HG03066 (cell line): ENCODE data around the gene GPR158.

Source experiments
- ATAC-seq: cut with Tn5 transposase; IDR thresholded peaks from one replicate; pipeline ENCODE4 v1.9.1; 2021; ENCODE audit warnings: low read depth; ENCODE audit not compliant: unreplicated experiment

The GPR158 gene

DNA sequence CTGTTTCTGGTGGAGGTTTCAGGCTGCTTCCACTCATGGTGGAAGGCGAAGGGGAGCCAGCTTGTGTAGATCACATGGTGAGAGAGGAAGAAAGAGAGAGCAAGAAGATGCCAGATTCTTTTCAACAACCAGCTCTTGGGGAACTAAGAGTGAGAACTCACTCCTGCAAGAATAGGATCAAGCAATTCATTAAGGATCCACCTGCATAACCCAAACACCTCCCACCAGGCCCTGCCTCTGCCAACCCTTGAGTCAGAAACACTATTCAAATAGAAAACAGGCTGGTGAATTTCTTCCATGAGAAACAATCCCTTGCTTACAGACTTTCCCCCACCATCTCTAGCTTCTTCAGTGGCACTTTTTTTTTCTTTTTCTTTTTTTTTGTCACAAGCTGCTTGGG, 317.2 kb downstream of the GPR158 start:
- ATAC-seq: no peak

DNA sequence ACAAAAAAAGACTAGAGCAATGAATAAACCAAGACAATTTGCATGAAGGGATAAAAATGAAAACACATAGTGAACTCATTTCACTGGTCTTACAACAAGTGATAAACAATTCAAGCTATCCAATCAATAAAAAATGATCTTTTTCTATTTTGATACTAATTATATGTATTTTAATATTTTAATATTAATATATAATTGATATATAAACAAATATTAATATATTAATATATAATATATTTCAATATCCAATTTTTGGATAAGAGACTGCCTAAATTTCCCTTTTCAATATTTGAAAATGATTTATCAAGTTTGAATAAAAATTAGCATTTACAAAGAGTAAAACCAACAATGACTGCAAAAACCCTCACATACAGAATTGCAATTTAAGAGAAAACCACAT, 317.9 kb downstream of the GPR158 start:
- ATAC-seq: no peak

DNA sequence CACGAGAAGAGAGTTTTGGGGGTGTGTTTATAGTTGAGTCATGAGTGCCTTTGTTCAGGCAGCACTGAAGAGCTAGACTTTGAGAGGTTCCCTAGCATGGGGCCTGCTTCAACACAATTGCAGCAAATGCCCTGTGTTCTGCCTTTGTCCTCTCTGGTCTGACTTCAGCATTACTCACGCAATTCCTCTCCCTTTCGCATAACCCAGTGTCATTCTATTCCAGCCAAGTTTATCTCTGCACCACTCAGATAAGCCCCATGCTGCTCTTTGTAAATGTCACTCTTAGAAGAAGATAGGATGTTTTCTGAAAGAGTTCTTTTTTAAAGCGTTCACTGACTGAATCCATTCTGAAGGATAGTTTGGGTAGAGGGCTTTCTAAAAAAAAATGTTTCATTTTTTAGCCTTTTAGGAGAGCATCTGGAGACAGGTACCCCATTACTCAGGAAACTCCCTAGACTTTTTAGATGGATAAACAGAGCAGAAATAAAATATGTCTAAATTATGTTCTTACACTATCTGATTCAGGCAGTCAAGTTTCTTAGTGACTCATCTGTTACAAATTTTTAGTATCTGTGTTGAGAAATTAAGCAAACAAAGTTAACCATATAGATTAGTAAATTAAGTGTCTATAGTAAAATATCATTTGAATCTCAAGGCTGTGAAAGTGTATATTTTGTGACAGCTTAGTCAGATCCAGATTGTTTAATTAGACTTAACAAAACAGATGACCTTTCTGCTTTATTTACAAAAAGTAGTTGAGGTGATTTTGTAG, 318.5 kb downstream of the GPR158 start:
- no peak for ATAC-seq

DNA sequence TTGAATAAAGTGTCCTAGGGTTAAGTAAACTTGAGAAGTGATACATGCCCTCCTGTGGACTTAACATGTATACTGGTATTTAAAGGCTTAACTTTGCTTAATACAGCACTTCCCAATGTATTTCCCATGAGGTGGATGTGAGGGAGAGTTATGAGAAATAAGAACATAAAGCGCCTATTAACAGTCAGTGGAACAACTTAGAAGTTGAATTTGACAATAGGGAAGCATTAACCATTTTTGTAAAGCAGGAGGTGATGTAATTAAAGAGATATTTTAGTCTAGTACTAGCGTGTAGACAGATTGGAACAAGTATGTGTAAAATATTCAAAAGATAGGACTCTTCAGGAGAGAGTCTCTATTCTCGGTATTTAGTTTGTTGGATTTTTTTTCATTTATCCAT, 322.4 kb downstream of the GPR158 start:
- no peak for ATAC-seq

DNA sequence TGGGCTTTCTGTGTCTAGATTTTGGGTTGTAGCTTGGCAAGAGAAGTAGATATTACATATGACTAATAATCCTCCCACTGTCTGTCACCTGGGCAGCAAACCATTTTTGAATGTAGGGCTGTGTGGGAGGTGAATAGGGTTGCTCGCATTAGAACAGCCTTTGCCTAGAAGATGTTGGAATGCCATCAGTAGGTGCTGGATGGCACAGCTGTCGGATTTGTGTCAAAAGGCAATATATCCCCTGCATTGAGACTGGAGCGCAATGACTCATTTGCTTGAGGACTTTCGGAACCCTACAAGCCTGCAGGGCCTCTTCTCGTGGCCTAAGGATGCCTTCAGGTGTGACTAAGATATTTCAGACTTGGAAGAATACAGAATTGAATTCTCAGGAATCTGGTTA, 323.8 kb downstream of the GPR158 start:
- no peak for ATAC-seq

DNA sequence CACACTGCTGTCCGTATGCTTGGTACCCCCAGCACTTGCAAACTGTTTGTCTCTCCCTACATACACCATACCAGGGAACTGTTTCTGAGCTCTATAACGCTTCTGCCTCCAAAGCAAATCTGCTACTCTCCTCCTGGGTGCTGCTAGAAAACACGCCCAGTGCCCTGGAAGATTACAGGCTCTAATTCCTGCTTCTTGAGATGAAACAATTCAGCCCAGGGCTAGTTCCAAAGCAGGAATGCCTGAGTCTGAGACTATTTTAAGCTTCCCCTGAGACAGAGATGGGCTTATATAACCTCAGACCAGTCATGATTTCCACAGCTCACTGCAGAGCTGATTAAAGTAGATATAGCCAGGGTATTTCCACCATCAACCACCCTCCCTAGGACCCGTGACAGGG, 327.1 kb downstream of the GPR158 start:
- ATAC-seq: no peak

DNA sequence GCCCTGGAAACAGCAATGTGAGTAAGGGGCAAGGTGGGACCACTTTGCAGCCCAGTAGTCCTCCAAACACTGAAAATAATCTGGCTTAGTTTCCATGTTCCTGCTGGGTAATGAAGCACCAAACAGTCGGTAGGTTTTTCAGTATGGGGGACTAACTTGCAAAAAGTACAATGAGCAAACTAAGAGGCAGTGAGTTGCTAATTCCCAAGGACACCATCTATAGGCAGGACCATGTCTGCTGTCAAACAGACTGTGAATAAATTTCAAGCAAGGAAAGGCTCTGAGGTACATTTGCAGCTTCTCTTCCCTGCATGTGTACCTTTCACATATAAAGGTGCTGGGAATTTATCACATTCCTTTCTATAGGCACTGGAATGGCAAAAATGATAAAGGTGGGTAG, 327.7 kb downstream of the GPR158 start:
- ATAC-seq: no peak

DNA sequence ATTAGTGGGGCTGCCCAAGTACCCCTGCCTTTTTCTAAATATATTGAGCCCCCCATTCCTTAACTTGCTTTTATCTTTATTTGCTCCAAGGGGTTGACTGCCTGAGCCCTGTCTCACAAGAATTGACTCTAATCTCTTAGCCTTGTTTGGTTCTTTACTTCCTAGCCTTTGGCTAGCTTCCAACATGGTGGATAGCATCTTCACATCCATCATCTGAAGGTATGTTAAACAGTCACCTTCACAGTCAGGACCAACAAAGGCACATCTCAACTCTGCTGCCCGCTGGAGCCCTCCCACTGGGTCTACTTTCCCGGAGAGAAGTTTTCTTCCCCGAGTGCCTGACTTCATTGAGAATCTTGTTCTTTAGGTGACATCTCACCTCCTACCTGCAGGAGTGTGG, 329.5 kb downstream of the GPR158 start:
- no peak for ATAC-seq

DNA sequence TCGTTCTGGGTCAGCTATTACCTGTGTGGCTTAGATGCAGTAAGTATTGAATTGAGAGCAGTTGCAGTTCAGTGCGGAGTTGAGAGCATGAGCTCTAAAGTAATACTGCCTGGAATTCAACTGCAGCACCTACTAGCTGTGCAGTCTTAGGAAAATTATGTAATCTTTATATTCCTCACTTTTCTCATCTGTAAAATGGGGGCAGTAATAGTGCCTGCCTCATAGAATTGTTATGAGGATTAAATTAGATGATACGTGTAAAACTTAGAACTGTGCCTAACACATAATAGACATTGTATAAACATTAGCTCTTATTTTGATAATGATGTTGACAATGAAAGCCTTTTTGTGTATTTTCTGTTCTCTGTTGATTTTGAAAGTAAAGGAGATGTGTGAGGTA, 330.0 kb downstream of the GPR158 start:
- ATAC-seq: no peak

DNA sequence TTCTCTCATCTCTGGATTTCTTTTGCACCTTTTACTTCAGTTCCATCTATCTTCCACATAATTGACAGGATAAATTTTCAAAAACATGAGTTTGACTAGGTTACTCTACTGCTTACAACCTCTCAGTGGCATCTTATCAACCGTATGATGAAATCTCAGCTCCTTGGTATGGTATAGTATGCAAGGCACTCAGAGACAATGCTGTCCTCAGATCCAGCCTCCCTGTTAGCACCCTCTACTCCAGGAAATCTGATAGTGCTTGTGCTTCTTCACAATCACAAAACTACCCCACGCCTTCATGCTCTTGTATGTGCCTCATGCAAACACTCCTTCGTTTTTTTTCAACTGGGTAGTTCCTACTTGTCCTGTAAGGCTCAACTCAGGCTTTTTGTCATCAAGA, 330.7 kb downstream of the GPR158 start:
- no peak for ATAC-seq

DNA sequence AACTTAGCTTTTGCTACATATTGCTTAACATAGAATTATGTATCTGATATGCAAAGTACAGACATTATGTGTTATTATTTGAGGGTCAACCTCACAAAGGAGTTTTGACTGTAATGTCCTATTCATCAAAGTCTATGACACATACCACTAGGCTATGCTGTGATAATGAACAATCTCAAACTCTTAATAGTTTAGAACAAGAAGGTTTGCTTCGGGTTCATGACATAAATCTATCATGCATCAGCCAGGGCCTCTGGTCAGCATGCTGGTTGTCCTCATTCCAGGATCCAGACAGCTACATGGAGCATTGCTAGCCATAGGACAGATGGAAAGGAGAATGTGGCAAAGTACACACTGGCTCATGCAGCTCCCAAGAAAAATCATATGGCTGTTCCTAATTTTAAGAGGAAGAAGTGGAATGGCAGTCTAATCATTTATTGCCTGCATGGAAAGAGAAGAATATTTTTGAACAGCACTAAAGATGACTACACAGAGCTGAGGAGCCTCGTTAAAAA, 332.1 kb downstream of the GPR158 start:
- no peak for ATAC-seq

DNA sequence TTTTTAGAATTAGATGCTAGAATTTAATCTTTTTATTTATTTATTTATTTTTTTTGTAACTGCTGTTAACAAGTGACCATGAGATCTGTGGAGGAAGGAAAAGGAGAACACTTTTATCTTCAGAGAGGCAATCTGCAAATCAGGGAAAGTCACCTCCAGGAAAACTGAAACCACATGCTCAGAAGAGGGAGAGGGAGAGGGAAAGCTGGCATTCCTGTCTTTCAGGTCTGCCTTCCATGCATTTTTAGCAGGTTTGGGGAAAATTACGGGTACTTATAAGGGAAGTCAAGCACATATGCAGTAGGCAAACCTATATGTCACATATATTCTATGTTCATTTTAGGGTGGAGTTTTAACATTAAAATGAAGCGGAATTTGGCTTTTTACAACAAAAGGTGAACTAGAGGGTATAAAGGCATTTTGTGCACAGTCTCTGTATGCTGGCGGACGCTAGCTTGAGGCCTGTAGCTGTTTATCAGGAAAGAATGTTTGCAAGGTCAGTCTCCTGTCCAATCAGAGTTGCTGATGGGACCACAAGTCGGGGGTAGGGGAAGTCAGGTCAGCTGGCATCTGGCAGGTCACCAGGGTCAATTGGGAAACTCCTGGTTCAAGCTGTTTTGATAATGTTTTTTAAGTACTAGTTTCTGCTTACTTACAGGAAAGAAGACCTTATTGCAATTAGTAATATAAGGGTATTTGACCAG, 333.5 kb downstream of the GPR158 start:
- no peak for ATAC-seq

DNA sequence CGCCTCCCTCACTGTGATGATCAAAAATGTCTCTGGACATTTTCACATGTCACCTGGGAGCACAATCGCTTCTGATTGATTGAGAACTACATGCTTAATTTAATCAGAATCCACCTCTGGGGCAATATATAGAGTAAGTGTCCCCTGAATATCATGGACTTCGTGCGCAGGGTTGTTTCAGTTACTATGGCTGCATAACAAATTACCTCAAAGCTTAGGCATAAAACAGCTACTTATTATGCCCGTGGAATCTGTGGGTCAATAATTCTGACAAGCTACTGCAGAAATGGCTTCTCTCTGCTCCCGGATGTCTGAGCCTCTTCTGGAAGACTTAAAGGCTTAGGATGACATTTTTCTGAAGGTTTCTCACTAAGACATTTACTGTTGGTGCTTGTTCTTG, 334.4 kb downstream of the GPR158 start:
- no peak for ATAC-seq

DNA sequence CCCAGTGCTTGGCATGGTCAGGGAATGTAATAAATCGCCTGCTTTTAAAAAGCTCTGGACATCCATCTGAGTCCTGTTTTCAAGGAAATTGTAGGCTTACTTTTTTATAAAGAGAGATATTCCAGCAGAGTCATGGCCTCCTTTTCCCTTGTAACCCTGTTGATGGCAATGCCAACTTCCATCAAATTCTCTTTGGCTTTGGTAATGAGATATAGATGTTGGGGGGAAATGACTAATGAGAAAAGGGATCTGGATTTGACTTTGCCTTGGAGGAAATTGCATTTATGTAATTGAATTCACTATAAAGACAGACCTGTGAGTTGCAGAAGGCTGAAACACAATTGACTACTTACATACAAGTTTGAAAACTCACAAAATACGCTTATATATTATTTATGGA, 347.5 kb downstream of the GPR158 start:
- ATAC-seq: no peak

DNA sequence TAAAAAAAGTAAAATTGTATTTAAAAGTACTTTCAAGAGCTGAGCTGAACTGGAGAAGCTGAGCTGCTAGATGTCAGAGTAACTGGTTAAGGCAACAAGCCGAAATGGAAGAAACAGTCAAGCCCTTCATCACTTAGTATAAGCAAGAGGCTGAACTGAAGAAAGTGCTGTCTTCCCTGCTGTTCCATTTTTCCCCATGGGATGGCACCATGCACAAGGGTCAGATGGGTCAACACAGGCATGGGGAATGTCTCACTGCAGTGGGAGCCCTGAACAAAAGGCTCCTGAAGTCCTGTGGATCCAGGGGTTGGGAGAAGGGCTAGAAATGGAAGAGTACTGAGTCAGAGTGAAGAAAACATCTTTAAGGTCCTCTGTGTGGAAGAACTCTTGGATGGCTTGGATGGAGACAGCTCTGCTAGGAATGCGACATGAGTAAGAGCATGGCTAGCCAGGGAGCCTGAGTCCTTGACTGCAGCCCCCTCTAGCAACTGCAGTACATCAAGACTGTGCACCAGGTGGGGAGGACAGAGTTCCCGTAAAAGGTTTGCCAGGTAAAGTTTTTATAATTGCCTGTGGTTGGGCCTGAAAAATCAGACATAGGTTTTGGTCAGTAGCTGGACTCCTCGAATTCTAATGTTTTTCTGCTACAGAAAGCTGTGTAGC, 348.3 kb downstream of the GPR158 start:
- no peak for ATAC-seq

DNA sequence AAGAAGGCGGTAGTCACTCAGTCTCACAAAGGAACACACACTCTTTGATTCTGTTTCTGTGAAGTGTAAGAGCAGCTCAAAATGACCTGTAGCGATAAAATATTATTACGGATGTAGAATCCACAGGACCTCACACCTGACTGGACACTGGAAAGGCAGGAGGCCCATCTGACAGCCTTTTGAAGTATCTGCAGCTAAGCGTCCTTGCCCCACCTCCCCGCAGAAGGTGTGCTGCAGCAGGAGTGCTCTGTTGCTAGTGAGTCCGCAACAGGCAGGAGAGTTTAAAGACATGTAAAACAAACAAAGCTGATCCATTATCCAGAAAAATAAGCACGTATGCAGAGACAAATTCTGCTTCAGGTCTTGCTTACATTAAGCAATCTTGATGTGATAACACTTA, 355.5 kb downstream of the GPR158 start:
- ATAC-seq: no peak

DNA sequence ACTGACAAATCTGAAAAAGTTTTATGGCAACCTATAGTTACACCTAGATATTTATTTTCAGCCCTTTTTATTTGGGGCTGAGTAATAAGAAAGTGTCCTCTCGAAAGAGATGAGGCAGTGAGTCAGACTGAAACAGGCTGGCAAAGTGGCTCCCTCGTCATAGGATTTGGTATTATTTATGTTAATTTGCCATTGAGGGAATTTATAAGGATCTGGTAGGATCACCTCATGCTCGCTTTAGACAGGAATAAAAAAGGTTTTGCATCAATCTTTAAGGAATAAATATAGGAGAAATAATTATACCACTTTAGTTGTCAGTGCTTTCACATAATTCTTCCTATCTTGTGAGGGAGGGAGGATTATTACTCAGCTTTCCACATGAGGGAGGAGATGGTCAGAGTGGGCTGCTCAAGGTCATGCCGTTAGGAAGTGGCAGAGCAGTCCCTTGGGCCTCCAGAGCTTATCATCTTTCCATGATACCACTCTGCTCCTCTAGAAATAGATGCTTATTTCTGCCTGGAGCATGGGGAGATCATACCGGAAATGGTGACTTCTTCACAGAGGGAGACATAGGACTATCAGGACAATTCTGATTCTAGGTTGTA, 356.8 kb downstream of the GPR158 start:
- ATAC-seq: no peak

DNA sequence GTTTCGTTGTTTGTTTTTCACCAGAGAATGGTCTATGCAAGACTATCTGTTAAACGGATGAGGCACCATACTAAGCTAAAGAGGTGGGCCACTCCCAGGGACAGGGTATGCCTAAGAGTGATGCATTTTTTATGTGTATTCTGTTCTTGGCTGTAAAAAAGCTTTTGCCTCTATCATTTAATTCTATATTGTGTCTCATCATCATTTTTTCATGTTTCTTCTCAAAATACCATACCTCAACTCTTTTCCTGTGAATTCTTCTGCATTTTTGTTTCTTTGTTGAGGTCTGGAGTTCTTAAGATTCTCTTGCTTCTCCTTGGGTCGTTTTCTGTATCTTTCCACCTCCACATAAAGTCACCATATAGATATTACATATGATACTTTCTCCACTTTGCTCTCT, 357.4 kb downstream of the GPR158 start:
- no peak for ATAC-seq

DNA sequence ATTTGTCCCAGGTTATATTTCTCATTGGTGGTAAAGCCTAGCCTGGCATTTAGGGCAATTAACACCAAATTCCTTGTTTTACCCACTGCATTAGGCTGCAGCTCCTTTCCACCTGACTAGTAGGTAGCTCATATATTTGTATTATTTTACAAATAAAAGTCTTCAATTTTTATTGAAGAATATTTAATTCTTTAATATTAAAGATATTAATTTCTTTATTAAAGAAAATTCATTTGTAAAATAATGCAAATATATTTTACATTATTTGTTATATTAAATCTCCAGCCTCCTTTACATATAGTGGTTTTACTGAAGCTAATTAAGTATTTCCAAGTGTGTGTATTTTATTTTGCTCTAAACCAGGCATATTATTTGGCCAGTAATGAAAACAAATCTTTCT, 361.2 kb downstream of the GPR158 start:
- no peak for ATAC-seq

DNA sequence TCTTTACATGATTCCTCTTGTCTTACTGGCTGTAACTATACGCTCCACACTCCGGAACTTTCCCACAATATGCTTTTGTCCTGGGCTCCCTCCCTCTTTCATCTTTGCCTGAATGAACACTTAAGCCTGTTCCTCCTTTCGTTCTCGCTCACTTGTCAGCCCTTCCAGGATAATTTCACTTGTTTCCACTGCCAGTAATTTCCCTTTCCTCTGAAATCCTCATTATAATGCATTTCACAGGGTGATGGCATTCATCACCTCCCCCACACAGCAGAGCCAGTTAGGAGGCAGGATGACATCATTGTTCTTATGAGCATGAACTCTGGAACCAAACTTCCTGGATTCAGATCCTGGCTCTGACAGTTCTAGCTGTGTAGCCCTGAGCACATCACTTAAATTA, 372.6 kb downstream of the GPR158 start:
- ATAC-seq: no peak

DNA sequence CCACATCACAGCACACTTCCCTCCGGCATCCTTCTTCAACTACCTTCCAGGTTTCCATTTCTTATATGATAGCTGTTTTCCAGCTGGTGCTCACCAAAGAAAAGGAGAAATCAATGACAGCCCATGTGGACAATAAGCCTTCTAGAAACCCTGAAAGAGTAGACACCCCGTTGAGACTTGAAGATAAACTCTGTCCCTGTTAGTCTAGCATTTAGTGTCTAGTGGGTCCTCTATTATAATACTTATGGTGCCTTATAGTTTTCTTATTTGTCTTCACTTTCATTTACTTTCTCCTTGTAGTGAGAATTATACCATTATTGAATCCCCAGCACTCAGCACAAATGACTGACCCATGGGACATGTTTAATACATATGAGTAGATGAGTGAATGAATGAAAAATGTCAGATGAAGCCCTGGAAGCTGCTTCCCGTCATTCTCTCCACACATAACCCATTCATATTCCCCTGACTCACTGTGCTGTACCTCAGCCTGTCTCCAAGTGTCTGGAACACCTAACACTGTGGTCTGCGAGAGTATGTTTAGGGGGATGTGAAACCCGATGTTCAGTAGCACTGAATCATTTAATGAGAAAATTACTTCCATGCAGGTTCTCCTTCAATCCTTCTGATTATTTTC, 377.6 kb downstream of the GPR158 start:
- no peak for ATAC-seq
